Testis (tissue), 3 donors: ENCODE data around the gene ZMIZ1. TPM values are rescaled to one million over a fixed set of nuclear protein-coding genes. Genes with fewer than 3 reads are reported as not detected.
A peak's percentile ranks its signal among the peaks of the same experiment; 100 is the strongest.

Experiments used
- DNase-seq: peaks from one replicate; pipeline ENCODE4 v3.0.0-alpha.2; 2019
- H3K27ac ChIP-seq, 2 donors: fragments of 200-600 bp; sonication (generic); one replicate each; pipeline ENCODE4 v1.5.1; 2019
- H3K27me3 ChIP-seq: fragments of 200-600 bp; sonication (generic); one replicate; pipeline ENCODE4 v1.5.1; 2019
- H3K36me3 ChIP-seq: fragments of 200-600 bp; sonication (generic); one replicate; pipeline ENCODE4 v1.5.1; 2017; ENCODE audit warnings: low read depth; ENCODE audit errors: missing control alignments
- H3K4me1 ChIP-seq: fragments of 200-600 bp; sonication (generic); one replicate; pipeline ENCODE4 v1.5.1; 2019
- H3K4me3 ChIP-seq, 2 donors: fragments of 200-600 bp; sonication (generic); one replicate each; pipeline ENCODE4 v1.5.1; 2017 to 2019
- H3K9me3 ChIP-seq: fragments of 200-600 bp; sonication (generic); one replicate; pipeline ENCODE4 v1.5.1; 2017
- CTCF ChIP-seq, 3 experiments: fragments of 450-650 bp in 2 of 3; fragments of 200-600 bp in 1 of 3; sonication (generic) in 1 of 3; IDR thresholded peaks; one replicate each; pipeline ENCODE4 v1.5.1; 2016 to 2019; ENCODE audit warnings: antibody characterized with exemption in 3 of 3, mild to moderate bottlenecking in 2 of 3, moderate library complexity in 1 of 3
- POLR2A ChIP-seq: fragments of 450-650 bp; IDR thresholded peaks from one replicate; pipeline ENCODE4 v1.6.1; 2017; ENCODE audit warnings: antibody characterized with exemption, mild to moderate bottlenecking, moderate library complexity
- WGBS, 2 donors: methylation state at CpG; one replicate each; pipeline ENCODE4 v1.1.5; 2018; 5-methylcytosine and 5-hydroxymethylcytosine counted together
- intact Hi-C: fragments of 100-400 bp; cut with DNase I; formaldehyde crosslinking; loops from one replicate; pipeline ENCODE4 v1.15.1; 2023; ENCODE audit warnings: low total_unique reads
- polyA plus RNA-seq: library from polyadenylated mRNA; stranded (reverse); fragments of 350-450 nt; fragmentation: Illumina TruSeq; extraction: RNeasy Lipid Tissue Mini Kit (QIAGEN cat#74804); gene quantifications from one replicate; pipeline ENCODE4 v1.2.3, GENCODE V29; 2014; ENCODE audit warnings: low read depth, low replicate concordance; ENCODE audit not compliant: insufficient read depth
- total RNA-seq, 2 donors: library from RNA; depleted of rRNA; stranded (reverse); fragments of >200 nt; gene quantifications; one replicate each; pipeline ENCODE4 v1.2.3, GENCODE V29; 2016

Gene ZMIZ1
- total and polyA plus RNA-seq, 3 donors from 2014 or later: 15.2 to 22.0 (median 18.8) TPM

GRCh38 chr10:79181227-79181626 lies 112.5 kb downstream of the ZMIZ1 start:
- Histone ChIP-seq H3K4me3 (no peak overlapping the region), H3K9me3 (no peaks in the 10 kb centered on the region), H3K27me3 (no peaks in the 10 kb centered on the region), H3K27ac (no peak overlapping the region), H3K36me3 (no peaks in the 10 kb centered on the region), H3K4me1 (peaks cover 81% of the 10 kb centered on the region)
- intact Hi-C loops: no loop called here
- DNase-seq: no peak
- TF ChIP-seq CTCF (IDR thresholded peaks at IDR 0.05) (no peak), POLR2A (no peak)
- WGBS, 2 donors: 48 to 73% methylated on average over 4 to 8 of the region's 8 CpGs

GRCh38 chr10:79181698-79182521 lies 113.1 kb downstream of the ZMIZ1 start:
- DNase-seq: no peak
- 60 to 68% methylated on average over 15 of the region's 15 CpGs for WGBS, 2 donors

GRCh38 chr10:79182781-79183467 lies 114.2 kb downstream of the ZMIZ1 start:
- intact Hi-C loops: no loop called here
- H3K9me3 ChIP-seq: no peaks in the 10 kb centered on the region
- no peak overlapping the region for H3K4me3 ChIP-seq
- 48 to 55% methylated on average over 10 to 14 of the region's 14 CpGs for WGBS, 2 donors
- no peak for DNase-seq
- peaks cover 78% of the 10 kb centered on the region for H3K4me1 ChIP-seq
- no peaks in the 10 kb centered on the region for H3K27me3 ChIP-seq
- H3K36me3 ChIP-seq: no peaks in the 10 kb centered on the region
- H3K27ac ChIP-seq: no peak overlapping the region
- no peak for TF ChIP-seq CTCF (IDR thresholded peaks at IDR 0.05)
- TF ChIP-seq POLR2A: no peak

More at GRCh38 chr10:79181698-79182521, 113.1 kb downstream of the ZMIZ1 start:
- H3K27me3 ChIP-seq: no peaks in the 10 kb centered on the region
- intact Hi-C loops: no loop called here
- no peak for TF ChIP-seq CTCF (IDR thresholded peaks at IDR 0.05)
- no peak for TF ChIP-seq POLR2A
- H3K4me1 ChIP-seq: peaks cover 81% of the 10 kb centered on the region
- no peak overlapping the region for H3K27ac ChIP-seq
- no peak overlapping the region for H3K4me3 ChIP-seq
- no peaks in the 10 kb centered on the region for H3K36me3 ChIP-seq
- H3K9me3 ChIP-seq: no peaks in the 10 kb centered on the region

GRCh38 chr10:79183468-79183865 lies 114.7 kb downstream of the ZMIZ1 start:
- H3K4me3 ChIP-seq: no peak overlapping the region
- H3K27ac ChIP-seq: peak overlapping the region in 1 of 2 donors; percentile 36
- no peak for TF ChIP-seq POLR2A
- no peak for TF ChIP-seq CTCF (IDR thresholded peaks at IDR 0.05)
- no peaks in the 10 kb centered on the region for H3K36me3 ChIP-seq
- intact Hi-C loops: no loop called here
- H3K9me3 ChIP-seq: no peaks in the 10 kb centered on the region
- H3K27me3 ChIP-seq: no peaks in the 10 kb centered on the region
- 85 to 87% methylated on average over 5 of the region's 5 CpGs for WGBS, 2 donors
- peaks cover 73% of the 10 kb centered on the region for H3K4me1 ChIP-seq
- no peak for DNase-seq
